IgD-negative memory B cell (primary cell): ENCODE data around the gene PNCK. TPM values are rescaled to one million over a fixed set of nuclear protein-coding genes. Genes with fewer than 3 reads are reported as not detected.
"Not testable (repeated sequence)": the region's sequence is repeated elsewhere in the genome, so short reads cannot be mapped to it uniquely, and the experiment has no call there.

ENCODE experiments used
- H3K27ac Mint-ChIP-seq, 3 donors: one replicate each; pipeline ENCODE4 v1.8.0; 2020 to 2022; ENCODE audit warnings: mild to moderate bottlenecking in 3 of 3, mixed read lengths in 3 of 3, moderate library complexity in 1 of 3
- H3K27me3 Mint-ChIP-seq: one replicate; pipeline ENCODE4 v1.8.0; 2021; ENCODE audit warnings: mixed read lengths
- H3K36me3 Mint-ChIP-seq: one replicate; pipeline ENCODE4 v1.8.0; 2020; ENCODE audit warnings: mild to moderate bottlenecking, mixed read lengths
- H3K4me1 Mint-ChIP-seq, 3 donors: one replicate each; pipeline ENCODE4 v1.8.0; 2020 to 2022; ENCODE audit warnings: mixed read lengths in 3 of 3, mild to moderate bottlenecking in 1 of 3
- H3K4me3 Mint-ChIP-seq, 4 donors: one replicate each; pipeline ENCODE4 v1.8.0; 2020 to 2022; ENCODE audit warnings: mild to moderate bottlenecking in 4 of 4, mixed read lengths in 4 of 4, moderate library complexity in 3 of 4
- H3K9me3 Mint-ChIP-seq, 3 donors: one replicate each; pipeline ENCODE4 v1.8.0; 2020 to 2021; ENCODE audit warnings: mixed read lengths in 3 of 3, mild to moderate bottlenecking in 1 of 3
- polyA plus RNA-seq: library from polyadenylated mRNA; unstranded; fragments of 300-500 nt; fragmentation: Illumina TruSeq; gene quantifications from one replicate; pipeline ENCODE4 v1.2.3, GENCODE V29; 2021

PNCK gene
- polyA plus RNA-seq, 1 donor from 2014 or later: not detected

DNA sequence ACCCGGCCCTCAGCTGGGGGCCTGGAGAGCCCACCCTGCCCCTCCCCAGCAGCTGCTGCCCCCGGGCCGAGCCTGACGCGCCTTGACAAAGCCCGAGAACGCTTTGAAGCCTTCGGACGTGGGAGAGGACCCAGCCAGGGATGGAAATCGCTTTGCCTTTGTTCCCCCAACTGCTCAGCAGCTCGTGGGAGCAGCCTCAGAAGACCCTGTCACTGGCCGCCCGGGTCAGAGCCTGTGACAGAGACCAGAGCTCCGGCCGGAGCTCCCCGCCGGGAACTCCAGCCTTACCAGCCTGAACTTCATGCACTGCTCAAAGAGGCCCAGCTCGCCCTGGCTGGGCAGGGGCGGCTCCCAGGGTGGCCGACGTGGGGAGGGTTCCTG lies 11.5 kb upstream of the PNCK start:
- Mint-ChIP-seq H3K4me1 (no peaks in the 10 kb centered on the region), H3K4me3 (no peak overlapping the region), H3K27ac (no peak overlapping the region), H3K27me3 (peaks cover 4% of the 10 kb centered on the region), H3K9me3 (peaks cover 0 to 2% (median 0%) of the 10 kb centered on the region in 3 donors), H3K36me3 (no peaks in the 10 kb centered on the region)

DNA sequence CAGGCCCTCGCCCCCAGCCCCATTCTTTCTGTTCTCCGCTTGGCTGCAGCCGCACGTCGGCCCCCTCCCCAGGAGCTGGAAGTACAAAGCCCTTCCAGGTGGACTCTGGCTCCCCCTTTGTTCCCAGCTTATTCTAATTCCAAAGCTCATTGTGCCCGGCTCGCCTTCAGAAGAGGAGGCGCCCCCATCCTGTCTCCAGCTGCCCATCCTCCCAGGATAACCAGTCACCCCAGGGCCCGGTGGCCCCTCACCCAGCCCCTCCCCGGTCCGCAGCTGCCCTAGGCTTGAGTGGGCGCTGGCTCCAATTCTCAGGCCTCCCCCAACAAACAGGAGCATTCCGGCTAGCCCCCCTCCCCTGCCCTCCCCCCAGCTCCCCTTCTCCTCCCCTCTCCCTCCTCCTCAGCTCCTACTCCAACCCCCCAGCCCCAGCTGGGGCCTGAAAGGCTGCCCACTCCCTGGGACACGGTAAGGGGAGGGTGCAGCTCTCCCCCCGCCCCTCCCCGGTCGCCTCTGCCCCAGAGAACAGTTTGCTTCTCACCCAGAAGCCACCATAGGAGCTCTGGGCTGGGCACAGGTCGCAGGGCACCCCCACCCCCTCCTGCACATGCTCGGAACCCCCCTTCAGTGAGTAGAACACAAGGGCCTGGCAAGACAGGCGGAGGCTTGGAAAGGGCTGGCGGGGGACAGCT lies 11.0 kb upstream of the PNCK start:
- Mint-ChIP-seq H3K9me3 (peaks cover 0 to 3% (median 0%) of the 10 kb centered on the region in 3 donors), H3K4me3 (no peak overlapping the region), H3K36me3 (no peaks in the 10 kb centered on the region), H3K27me3 (peaks cover 4% of the 10 kb centered on the region), H3K27ac (no peak overlapping the region), H3K4me1 (no peaks in the 10 kb centered on the region)

DNA sequence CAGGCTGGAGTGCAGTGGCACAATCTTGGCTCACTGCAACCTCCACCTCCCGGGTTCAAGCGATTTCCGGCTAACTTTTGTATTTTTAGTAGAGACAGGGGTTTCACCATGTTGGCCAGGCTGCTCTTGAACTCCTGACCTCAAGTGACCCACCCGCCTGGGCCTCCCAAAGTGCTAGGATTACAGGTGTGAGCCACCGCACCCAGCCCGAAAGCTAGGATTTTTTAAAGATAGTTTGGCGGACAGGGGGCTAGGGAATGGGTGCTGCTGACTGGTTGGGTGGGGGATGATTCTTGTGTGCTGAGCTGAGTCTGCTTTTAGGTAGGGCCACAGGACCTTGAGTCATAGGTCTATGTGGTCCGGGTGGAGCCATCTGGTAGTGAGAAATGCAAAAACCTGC lies 9.9 kb upstream of the PNCK start:
- H3K4me3 Mint-ChIP-seq: peak overlapping the region in 1 of 4 donors; percentile 37
- not testable (repeated sequence) for H3K27ac Mint-ChIP-seq, H3K36me3 Mint-ChIP-seq, H3K27me3 Mint-ChIP-seq, H3K9me3 Mint-ChIP-seq, H3K4me1 Mint-ChIP-seq

DNA sequence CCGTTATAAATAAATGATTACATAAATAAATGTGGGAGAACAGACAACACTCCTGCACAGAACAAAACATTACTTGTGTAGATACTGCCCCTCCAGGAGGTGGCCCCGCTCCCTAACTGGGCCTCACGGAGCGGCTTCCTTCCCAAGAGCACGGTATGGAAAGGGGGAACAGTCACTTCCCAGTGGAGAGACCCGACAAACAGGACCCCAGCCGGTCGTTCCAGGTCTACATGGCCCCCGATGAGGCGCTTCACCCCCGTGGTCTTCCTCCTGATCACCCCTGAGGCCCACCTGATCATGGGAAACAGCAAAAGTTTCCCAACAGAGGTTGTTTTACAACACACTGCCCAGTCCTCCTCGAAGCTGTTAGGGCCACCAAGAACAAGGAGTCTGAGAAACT lies 7.6 kb upstream of the PNCK start:
- H3K4me3 Mint-ChIP-seq: no peak overlapping the region
- H3K36me3 Mint-ChIP-seq: no peaks in the 10 kb centered on the region
- H3K27me3 Mint-ChIP-seq: peaks cover 4% of the 10 kb centered on the region
- peaks cover 0 to 3% (median 0%) of the 10 kb centered on the region in 3 donors for H3K9me3 Mint-ChIP-seq
- peaks cover 0 to 1% (median 0%) of the 10 kb centered on the region in 3 donors for H3K4me1 Mint-ChIP-seq
- H3K27ac Mint-ChIP-seq: no peak overlapping the region

DNA sequence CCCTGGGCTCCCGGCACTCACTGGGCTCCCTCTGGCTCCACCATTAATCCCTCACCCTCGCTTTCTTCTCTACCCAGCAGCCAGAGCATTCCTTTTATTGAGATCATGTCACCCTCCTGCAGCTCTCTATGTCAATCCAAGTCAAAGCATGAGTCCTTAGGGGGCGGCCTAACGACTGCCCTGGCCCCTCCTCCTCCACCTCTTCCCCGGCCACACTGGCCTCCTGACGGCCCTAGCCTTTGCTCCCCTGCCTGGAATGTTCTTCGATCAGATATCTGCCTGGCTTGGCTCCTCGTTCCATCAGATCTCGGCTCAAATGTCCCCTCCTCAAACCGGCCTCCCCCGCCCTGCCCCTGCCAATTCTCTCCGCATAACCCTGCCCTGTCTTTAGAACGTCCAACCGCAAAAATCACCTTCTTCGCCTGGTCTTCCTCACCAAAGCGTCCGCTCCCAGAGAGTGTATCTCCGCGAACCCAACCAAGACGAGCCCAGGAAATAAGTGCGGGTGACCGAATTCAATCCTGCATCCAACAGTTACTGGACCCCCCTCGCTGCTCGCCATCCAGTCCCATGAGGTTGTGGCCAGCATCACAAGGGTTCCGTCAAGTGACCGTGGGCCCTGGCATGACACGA lies 722 bp upstream of the PNCK start:
- H3K9me3 Mint-ChIP-seq: no peaks in the 10 kb centered on the region
- no peaks in the 10 kb centered on the region for H3K36me3 Mint-ChIP-seq
- peaks cover 16% of the 10 kb centered on the region for H3K27me3 Mint-ChIP-seq
- no peak overlapping the region for H3K27ac Mint-ChIP-seq
- H3K4me1 Mint-ChIP-seq: peaks cover 0 to 5% (median 2%) of the 10 kb centered on the region in 3 donors
- H3K4me3 Mint-ChIP-seq: peak overlapping the region in 1 of 4 donors; percentile 43

DNA sequence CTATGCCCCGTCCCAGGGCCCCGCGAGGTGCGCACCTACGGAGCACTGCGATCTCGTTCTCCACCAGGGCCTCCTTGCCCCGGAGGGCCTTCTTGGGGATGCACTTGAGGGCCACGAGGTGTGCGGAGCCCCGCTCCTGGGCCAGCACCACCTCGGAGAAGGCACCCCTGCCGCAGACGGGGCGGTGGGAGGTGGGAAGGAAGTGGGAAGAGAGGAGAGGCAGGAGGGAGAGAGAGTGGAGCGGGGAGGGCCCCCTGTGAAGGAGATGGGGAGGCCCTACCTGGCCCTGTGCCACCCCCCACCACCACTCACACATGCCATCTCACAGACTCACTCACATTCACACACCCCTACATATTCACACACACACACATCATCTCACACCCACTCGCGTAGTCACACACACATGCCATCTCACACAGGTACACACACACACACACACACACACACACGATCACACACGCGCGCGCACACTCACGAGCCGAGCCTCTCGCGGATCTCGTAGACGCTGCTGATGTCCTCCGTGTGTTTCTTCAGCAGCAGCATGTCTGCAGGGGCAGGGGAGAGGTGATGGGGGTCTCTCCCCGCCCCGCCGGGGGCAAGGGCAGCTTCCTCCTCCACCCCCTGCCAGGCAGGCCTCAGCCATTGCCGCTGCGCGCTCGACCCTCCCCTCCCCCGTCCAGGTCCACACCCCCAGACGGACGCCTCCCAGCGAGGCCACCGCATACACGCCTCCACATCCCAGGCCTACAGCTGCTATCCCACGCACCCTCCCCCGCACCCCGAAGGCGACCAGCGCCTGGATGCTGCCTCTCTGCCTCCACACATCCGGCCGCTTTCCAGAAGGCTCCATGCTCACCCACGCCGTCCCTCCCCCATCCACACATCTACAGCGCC lies 834 bp downstream of the PNCK start:
- Mint-ChIP-seq H3K4me1 (peaks cover 4 to 7% (median 4%) of the 10 kb centered on the region in 3 donors), H3K4me3 (peak overlapping the region in 1 of 4 donors; percentile 39), H3K27me3 (peaks cover 16% of the 10 kb centered on the region), H3K9me3 (no peaks in the 10 kb centered on the region), H3K36me3 (no peaks in the 10 kb centered on the region), H3K27ac (no peak overlapping the region)

DNA sequence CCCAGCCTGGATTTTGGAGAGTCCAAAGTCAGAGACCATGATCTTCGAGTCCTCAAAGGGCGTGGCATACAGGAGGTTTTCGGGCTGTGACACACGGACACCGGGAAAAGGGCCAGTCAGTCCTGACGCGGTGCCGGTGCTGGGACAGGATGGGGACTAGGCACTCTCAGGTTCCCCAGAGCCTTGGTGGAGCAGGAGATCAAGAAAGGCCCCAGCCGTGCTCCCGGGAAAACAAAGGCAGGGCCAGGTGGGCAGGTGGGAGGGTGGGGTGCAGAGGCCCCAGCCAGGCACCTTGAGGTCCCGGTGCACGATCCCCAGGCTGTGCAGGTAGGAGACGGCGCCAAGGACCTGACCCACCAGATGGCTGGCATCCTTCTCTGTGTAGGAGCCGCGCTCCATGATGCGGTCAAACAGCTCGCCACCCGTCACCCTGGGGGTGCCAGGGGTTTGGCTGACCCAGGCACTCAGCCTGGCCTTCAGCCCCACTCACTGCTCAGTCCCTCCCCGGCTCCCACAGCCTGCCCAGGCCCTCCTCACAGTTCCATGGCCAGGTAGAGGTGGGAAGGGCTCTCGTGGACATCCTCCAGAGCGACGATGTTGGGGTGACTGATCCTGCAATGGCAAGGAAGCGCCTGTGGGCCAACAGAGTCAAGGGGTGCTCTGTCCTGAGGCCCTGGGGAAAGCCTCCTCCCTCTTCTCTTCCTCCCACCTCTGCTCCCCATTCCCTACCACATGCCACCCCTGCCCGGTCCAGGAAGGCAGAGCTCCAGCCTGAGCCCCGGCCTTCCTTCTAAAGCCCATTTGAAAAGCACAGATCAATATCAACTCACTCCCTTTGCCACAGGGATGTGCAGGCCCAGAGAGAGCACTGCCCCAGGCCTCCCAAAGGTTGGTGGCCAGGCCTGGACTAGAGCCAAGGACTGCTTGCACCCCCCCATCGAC lies 1.8 kb downstream of the PNCK start:
- no peaks in the 10 kb centered on the region for H3K9me3 Mint-ChIP-seq
- peaks cover 14% of the 10 kb centered on the region for H3K27me3 Mint-ChIP-seq
- no peak overlapping the region for H3K27ac Mint-ChIP-seq
- H3K4me1 Mint-ChIP-seq: peaks cover 4 to 7% (median 4%) of the 10 kb centered on the region in 3 donors
- no peaks in the 10 kb centered on the region for H3K36me3 Mint-ChIP-seq
- no peak overlapping the region for H3K4me3 Mint-ChIP-seq

DNA sequence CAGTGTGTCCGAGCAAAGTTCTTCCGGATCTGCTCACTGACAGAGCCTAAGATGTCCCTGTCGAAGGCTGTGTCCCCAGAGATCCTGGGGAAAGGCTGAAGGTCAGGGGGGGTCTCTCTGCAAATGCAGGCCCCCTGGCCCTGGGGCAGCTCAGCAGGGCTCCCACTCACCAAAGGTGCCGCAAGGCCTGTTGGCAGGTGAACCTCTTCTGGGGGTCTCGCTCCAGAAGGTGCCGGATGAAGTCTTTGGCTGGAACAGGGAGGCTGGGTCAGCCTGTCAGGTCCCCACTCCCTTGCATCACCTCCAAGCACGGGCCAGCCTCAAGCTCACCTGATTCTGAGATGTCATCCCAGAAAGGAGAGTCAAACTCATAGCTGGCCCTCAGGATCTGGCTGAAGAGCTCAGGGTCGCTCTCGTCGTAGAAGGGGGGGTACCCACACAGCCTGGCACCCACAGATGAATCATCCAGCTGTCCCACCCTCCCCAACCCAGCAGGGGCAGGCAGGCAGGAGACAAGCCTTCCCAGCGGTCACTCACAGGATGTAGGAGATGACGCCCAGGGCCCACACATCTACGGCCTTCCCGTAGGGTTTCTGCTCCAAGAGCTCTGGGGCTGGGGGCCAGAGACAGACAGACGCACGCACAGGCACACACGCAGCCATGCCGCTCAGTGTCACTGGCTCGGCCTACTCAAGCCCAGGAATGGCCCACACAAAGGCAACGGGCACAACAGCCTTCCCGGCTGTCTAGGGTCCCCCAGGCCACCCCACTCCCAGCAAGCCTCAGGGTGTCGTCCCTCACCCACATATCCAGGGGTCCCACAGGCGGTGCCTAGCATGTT lies 2.6 kb downstream of the PNCK start:
- Mint-ChIP-seq H3K27me3 (peaks cover 12% of the 10 kb centered on the region), H3K9me3 (no peaks in the 10 kb centered on the region), H3K27ac (no peak overlapping the region), H3K4me1 (peaks cover 3 to 7% (median 4%) of the 10 kb centered on the region in 3 donors), H3K36me3 (no peaks in the 10 kb centered on the region), H3K4me3 (no peak overlapping the region)

DNA sequence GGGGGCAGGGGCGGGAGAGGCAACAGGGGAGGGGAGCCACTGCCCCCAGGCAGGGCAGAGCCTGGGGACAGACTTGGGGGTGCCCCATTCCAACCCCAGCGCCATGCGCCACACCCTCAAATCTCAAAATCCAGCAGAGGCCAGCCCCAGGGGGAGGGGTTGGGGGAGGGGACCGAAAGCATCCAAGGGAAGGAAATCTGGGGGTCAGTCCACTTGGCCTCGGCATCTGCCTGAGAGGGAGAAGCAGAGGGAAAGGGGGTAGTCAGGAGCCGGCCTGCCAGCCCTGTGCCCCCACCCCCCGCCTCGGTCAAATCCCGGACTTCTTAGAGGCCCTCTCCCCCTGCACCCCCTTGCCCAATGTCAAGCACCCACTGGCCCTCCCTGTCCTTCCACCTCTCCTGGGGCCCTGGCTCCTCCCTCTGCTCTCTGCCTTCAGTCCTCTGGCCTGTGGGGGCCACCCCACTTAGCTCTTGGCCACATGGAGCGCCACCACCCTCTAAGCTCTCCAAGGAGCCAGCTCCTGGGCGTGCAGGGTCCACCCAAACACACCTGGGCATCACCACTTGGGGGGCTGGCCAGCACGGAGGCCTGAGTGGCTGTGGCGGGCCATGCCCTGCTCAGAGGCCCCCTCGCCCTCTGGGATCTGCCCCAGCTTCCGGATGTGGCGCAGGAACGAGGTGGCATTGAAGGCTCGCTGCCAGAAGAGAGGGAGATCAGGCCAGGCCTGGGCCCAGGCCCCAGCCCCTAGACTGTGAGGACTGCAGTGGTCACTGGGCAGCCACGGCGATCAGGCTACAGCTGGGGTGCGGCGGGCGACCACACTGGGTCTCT lies 3.5 kb downstream of the PNCK start:
- H3K4me3 Mint-ChIP-seq: no peak overlapping the region
- no peaks in the 10 kb centered on the region for H3K36me3 Mint-ChIP-seq
- peaks cover 10% of the 10 kb centered on the region for H3K27me3 Mint-ChIP-seq
- H3K4me1 Mint-ChIP-seq: peaks cover 2 to 6% (median 4%) of the 10 kb centered on the region in 3 donors
- H3K27ac Mint-ChIP-seq: no peak overlapping the region
- no peaks in the 10 kb centered on the region for H3K9me3 Mint-ChIP-seq

DNA sequence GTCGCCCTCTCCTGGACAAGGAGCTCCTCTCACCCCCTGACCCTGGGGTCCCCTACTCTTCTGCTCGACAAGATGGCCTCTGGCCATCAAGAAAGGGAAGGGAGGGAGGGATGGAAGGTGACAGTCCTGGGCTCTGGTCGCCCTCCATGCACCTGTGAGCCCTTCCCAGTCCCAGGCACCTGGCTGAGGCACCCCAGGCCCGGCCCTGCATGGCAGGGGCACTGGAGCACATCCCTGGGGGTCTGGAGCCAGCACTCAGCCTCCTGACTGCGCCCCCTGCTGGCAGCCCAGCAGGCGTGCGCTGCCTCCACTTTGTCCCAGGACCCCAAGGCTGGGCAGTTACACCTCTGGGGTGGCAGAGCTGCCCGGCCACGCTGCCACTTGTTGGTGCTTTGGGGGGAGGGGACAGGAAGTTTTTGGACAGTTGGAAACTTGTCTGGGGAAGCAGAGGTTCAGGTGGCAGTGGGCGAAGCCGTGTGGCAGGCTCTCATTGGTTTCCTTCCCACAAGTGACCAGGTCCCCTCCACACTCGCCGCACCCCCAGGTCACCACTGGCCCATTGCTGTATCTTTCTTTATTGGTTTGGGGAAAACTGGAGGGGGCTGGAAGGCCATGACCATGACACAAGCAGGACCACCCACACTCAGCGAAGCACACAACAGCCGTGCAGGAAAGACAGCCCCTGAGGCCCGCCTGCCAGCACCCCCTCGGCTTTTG lies 4.3 kb downstream of the PNCK start:
- peaks cover 0 to 3% (median 0%) of the 10 kb centered on the region in 3 donors for H3K9me3 Mint-ChIP-seq
- H3K36me3 Mint-ChIP-seq: no peaks in the 10 kb centered on the region
- no peak overlapping the region for H3K27ac Mint-ChIP-seq
- peaks cover 5% of the 10 kb centered on the region for H3K27me3 Mint-ChIP-seq
- H3K4me3 Mint-ChIP-seq: no peak overlapping the region
- peaks cover 2 to 6% (median 4%) of the 10 kb centered on the region in 3 donors for H3K4me1 Mint-ChIP-seq

DNA sequence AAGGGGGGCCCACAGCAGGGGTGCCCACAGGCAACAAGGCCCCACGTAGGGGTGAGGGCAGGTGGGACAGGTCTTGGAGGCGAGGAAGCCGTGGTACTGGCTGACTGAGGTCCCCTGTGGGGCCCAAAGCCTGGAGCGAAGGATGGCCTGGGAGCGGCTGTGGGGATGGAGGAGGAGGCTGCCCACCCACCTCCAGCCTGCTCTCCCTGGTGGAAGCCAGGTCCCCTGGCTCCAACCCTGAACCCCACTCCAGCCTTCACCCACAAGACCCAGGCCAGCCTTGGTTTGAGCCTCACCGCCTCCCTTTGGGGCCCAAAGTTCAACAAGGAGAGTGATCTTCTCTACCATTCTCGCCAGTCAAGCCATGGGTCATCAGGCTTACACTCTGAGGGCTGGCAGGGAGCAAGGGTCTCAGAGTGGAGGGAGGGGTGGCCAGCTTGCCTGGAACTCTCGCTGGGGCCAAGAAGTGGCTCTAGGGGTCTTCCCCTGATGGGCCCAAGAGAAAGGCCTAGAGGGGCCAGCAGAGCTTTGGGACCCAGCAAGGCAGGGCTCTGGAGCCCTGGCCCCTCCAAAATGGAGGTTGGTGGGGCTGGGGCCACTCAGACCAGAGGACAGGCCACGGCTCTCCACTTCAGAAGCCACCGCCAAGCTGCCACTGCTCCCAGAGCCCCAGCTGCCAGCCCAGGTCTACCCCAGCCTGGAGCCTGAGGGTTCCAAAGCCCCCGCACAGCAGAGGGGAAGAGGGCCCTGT lies 5.0 kb downstream of the PNCK start:
- Mint-ChIP-seq H3K36me3 (no peaks in the 10 kb centered on the region), H3K4me3 (no peak overlapping the region), H3K27me3 (peaks cover 2% of the 10 kb centered on the region), H3K4me1 (peaks cover 2 to 5% (median 4%) of the 10 kb centered on the region in 3 donors), H3K27ac (no peak overlapping the region), H3K9me3 (peaks cover 0 to 3% (median 0%) of the 10 kb centered on the region in 3 donors)

DNA sequence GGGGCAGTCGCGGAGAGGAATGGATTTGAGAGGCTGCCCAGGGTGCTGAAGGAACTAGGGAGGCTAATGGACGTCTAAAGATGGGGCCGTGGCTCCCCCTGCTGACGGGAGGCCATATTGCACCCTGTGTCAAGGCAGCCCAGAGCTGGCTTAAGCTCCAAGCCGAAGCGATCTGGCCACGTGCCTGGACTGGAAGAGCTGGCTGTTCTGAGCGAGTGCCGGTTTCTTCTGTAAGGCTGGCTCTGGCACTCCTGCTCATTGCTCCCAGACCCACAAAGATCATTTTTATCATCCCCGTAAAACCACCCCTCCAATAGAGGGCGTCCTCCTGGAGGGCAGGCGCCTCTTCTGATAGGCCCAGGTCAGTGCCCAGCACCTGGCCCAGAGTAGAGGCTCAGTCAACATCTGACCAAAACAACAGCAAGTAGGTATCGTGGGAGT lies 5.6 kb downstream of the PNCK start:
- H3K4me1 Mint-ChIP-seq: peaks cover 2 to 5% (median 4%) of the 10 kb centered on the region in 3 donors
- peaks cover 0 to 3% (median 0%) of the 10 kb centered on the region in 3 donors for H3K9me3 Mint-ChIP-seq
- no peak overlapping the region for H3K27ac Mint-ChIP-seq
- H3K4me3 Mint-ChIP-seq: peak overlapping the region in 3 of 4 donors; percentile 58 to 89 (median 74)
- no peaks in the 10 kb centered on the region for H3K27me3 Mint-ChIP-seq
- H3K36me3 Mint-ChIP-seq: no peaks in the 10 kb centered on the region
